PC-3 (cell line): ENCODE results near the gene LAS1L.

Source experiments
- CTCF ChIP-seq: fragments of 300-600 bp; sonication (generic); conservative IDR thresholded peaks from 2 replicates; pipeline ENCODE4 v1.5.1; 2017; ENCODE audit warnings: antibody characterized with exemption, low read depth, mild to moderate bottlenecking, low read length
- EZH2phosphoT487 ChIP-seq: fragments of 300-600 bp; sonication (generic); IDR thresholded peaks from 2 replicates; pipeline ENCODE4 v1.6.1; 2018; ENCODE audit warnings: mild to moderate bottlenecking, antibody characterized with exemption, low read length, borderline replicate concordance

GRCh38 chrX:65491620-65492019 lies 43.0 kb downstream of the LAS1L start:
- TF ChIP-seq CTCF (no peak), EZH2phosphoT487 (no peak)
